GM18909 (cell line): ENCODE results near the gene MYBBP1A.

Experiments
- ATAC-seq: cut with Tn5 transposase; IDR thresholded peaks from one replicate; pipeline ENCODE4 v1.9.1; 2021; ENCODE audit warnings: mild to moderate bottlenecking; ENCODE audit not compliant: unreplicated experiment, poor library complexity

The MYBBP1A gene

GRCh38 chr17:4573115-4573514, 17.9 kb upstream of the MYBBP1A start:
- no peak for ATAC-seq

DNA sequence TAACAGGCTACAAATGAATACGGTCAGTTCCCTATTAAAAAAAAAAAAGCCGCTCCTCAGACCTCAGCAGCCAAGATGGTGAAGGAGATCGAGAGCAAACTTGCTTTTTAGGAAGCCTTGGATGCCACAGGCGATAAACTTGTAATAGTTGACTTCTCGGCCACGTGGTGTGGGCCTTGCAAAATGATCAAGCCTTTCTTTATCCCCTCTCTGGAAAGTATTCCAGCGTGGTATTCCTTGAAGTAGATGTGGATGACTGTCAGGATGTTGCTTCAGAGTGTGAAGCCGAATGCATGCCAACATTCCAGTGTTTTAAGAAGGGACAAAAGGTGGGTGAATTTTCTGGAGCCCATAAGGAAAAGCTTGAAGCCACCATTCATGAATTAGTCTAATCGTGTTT, 16.9 kb upstream of the MYBBP1A start:
- ATAC-seq, result no peak

GRCh38 chr17:4569591-4569990, 14.4 kb upstream of the MYBBP1A start:
- no peak for ATAC-seq

- ATAC-seq, result no peak
Measured at GRCh38 chr17:4566785-4567184, 11.6 kb upstream of the MYBBP1A start.

GRCh38 chr17:4565209-4566141, 10.3 kb upstream of the MYBBP1A start:
- no peak for ATAC-seq

- no peak for ATAC-seq
Measured at GRCh38 chr17:4562015-4562969, 7.1 kb upstream of the MYBBP1A start.

- ATAC-seq, result no peak
Measured at GRCh38 chr17:4560837-4561256, 5.7 kb upstream of the MYBBP1A start.

- ATAC-seq, result no peak
Measured at GRCh38 chr17:4560421-4560820, 5.2 kb upstream of the MYBBP1A start, which contains the start of gene GGT6. GGT6 (minus strand) TSS chr17:4560577; CDS start chr17:4560521, 56 bp downstream.

DNA sequence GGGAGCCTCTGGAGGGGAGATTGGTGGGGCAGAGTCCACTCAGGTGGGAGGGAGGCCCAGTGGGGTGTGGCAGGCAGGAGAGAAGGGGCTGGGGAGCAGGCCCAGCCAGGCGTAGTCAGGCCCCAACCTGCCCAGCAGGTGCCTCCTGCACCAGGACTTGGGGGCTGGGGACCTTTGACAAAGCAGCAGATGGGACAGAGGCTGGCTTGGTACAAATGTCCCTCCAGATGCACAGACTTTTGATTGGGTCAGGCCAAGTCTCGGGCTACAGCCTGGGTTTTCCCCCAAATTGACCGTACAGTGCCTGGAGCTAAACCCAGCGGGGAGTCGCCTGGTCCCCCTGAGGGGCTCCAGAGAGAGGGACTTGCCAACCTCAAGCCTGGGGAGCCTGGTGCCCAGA, 4.8 kb upstream of the MYBBP1A start:
- ATAC-seq, result no peak

- no peak for ATAC-seq
Measured at GRCh38 chr17:4559139-4559791, 4.1 kb upstream of the MYBBP1A start.

DNA sequence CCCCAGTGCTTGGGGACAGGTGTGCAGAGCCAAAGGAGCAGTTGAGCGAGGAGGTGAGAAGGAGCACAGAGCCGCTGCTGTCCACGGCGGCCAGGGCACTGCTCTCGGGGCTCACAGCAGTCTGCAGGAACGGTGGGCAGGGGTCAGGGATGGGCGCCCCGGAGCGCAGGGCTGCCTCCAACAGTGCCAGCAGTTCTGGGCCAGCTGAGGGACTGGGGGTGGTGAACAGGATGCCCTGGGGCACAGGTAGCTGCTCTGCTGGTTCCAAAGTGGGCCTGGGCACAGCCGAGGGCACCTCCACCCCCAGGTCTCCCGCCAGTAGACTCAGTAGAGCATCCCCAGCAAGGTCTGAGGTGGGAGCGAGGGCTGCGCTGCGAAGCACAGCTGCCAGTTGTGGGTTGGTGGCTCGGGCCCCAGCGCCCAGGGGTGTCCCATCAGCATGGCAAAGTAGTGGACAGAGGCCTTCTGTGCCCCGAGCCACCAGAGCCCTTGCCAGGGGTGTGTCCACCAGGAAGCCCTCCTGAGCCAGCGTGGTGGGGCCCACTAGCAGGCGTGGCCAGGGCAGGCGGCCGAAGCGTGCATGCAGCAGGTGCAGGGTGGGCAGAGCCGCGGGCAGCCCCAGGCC, 3.3 kb upstream of the MYBBP1A start:
- no peak for ATAC-seq

DNA sequence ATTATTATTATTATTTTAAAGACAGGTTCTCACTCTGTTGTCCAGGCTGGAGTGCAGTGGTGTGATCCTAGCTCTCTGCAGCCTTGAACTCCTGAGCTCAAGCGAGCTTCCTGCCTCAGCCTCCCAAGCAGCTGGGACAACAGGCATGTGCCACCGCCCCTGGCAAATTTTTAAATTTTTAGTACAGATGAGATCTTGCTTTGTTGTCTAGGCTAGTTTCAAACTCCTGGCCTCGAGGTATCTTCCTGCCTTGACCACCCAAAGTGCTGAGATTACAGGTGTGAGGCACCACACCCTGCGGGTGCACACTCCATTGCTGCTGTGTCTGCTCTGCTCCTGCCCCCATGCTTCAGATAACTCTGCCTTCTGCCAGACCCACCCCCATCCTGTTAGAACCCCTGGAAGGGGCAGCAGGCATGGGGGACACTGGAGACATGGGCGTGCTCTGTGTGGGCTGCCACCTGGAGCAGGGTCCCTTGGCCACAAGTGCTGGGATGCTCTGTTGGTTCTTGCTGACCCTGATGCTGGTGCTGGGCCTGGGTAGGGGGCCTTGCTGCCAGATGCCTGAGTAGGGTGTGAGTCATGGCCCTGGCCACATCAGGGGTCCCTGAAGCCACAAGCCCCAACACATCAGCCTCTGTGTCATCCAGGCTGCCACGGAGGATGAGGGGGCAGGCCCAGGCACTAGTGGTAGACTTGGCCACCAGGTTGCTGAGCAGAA, 2.6 kb upstream of the MYBBP1A start:
- no peak for ATAC-seq

- ATAC-seq, result no peak
Measured at GRCh38 chr17:4556996-4557395, 1.8 kb upstream of the MYBBP1A start.

DNA sequence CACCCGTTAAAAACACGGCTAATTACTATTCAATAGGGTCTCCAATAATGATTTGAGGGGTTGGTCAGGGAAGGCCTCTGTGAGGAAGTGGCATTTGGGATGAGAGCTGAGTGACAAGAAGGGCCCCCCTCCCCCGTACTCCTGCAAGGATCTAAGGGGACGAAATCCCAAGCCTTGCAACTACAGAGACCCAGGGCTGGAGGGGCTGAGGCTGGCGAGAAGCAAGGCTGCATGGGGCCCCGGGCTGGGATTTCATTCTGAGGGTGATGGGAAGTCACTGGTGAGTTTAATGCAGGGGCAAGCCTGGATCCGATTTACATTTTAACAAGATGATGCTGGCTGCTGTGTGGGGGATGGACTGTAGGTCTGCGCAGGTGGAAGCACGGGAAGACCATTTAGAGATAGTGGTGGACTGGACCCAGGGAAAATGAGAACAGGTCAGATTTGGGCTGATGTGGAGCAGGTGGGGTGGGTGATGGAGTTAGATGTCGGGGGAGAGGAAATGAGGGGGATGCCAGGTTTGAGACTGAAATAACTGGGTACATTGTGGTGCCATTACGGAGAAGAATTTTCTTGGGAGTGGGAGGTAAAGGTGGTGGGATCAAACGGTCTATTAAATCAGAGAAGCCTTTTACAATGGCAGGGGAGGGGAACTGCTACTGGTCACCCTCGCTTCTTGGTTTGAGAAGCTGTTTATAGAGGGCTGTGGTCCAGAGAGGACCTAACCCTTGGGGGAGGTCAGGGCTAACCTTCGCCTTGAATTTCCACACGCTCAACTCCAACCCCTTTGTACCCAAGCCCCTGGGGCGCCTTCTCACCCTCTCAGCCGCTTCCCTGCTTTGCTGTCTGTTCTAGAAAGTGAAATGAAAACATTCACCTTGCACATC, 932 bp upstream of the MYBBP1A start:
- ATAC-seq, result no peak

DNA sequence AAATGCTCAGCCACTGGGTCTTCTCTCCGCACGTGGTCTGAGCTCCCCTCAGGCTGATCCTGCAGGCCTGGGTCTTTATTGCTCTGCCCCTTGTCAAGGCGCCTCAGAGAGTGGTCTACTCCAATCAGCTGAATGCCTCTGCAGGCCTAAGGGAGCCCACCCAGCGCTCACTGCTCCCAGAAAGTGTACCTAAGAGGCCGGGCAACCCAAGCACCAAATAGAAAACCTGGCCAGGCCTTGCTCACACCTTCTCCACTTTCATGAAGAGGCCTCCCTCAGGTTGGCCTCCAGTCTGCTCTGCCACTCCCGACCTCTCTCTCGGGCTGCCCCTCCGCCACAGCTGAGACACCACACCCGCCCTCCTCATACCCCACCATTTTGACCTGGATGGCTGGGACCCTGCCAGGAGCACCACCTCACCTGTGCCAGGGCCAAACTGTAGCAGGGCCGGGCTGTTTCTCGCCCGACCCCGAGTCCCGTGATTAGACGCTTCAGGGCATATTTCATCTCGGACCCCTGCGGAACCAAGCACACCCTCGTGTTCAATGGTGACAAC, 665 bp downstream of the MYBBP1A start:
- ATAC-seq, result peak; percentile 5

- ATAC-seq, result no peak
Measured at GRCh38 chr17:4553669-4554068, 1.5 kb downstream of the MYBBP1A start.

DNA sequence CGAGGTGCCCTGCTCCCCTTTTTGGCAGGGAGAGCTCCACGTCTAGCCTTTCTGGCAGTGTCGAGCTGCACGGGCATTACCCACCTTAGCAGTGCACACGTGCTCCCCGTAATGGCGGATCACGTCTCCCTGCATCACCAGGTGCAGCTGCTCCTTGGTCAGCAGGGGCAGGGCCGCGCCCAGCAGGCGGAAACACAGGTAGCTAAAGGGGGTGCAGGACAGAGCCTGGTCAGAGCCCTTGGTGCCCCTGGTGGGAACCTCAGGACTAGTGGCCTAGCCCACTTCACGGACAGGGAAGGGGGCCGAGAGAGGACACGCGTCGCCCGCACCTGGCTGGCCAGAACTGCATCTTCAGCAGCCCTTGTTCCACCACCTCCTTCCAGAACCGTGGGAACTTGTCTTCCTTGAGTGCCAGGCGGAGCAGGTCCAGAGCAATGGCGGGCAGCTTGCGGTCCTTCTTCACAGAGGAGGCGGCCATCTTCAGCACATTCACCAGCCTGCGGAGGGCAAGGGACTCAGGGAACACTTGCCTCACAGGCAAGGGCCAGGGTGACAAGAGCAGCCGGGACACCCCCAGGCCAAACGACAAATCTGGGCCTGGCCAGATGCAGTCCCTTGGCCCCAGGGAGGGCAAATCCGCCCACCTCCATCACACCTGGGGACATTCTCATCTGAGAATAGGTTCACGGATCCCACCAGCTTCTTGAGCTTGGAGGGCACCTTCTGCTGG, 3.2 kb downstream of the MYBBP1A start:
- ATAC-seq, result no peak
